GM12865 (cell line): ENCODE measurements around the gene CFAP74.

ENCODE experiments used
- DNase-seq: peaks from one replicate; pipeline ENCODE4 v3.0.0; 2010; ENCODE audit warnings: low read depth
- H3K4me3 ChIP-seq: 2 replicates; pipeline ENCODE4 v1.5.1; 2011; ENCODE audit warnings: mild to moderate bottlenecking, low read depth, low read length, control low read depth
- TF ChIP-seq, protein P1 (sequence below): IDR thresholded peaks from 2 replicates; pipeline ENCODE4 v1.5.1; 2011; ENCODE audit warnings: low read length, control low read depth, low read depth, inconsistent platforms; ENCODE audit not compliant: insufficient read depth; ENCODE audit errors: missing control alignments

Gene CFAP74

DNA sequence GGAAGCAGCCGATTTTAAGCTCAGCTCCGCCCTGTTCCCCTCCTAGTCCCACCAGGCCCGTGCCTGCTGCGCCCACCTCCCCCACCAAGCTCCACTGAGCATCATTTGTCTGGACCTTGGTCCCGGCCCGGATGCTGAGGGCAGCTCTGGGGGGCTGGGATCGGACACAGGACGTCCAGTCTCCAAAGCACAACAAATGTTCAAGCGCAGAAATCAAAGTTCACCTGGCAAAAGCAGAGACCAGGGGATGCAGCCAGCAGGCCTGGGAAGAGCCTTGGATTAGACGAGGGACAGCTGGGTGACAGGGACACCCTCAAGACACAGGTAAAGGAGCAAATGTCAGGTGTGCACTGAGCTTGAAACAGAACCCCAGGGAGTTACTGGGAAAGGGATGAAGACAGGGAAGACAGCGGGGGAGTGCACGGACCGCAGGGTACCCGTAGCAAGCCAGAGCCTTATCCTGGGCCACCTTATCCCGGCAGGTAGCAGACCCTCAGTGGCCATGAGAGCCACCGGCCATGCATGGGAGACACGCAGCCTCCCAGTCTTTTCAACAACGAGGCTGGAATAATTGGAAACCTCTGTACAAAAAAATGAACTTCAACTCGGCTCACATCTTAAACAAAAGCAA lies 62.3 kb downstream of the CFAP74 start:
- no peak overlapping the region for H3K4me3 ChIP-seq
- DNase-seq, result no peak
- TF ChIP-seq, protein P1, sequence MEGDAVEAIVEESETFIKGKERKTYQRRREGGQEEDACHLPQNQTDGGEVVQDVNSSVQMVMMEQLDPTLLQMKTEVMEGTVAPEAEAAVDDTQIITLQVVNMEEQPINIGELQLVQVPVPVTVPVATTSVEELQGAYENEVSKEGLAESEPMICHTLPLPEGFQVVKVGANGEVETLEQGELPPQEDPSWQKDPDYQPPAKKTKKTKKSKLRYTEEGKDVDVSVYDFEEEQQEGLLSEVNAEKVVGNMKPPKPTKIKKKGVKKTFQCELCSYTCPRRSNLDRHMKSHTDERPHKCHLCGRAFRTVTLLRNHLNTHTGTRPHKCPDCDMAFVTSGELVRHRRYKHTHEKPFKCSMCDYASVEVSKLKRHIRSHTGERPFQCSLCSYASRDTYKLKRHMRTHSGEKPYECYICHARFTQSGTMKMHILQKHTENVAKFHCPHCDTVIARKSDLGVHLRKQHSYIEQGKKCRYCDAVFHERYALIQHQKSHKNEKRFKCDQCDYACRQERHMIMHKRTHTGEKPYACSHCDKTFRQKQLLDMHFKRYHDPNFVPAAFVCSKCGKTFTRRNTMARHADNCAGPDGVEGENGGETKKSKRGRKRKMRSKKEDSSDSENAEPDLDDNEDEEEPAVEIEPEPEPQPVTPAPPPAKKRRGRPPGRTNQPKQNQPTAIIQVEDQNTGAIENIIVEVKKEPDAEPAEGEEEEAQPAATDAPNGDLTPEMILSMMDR, result no peak

DNA sequence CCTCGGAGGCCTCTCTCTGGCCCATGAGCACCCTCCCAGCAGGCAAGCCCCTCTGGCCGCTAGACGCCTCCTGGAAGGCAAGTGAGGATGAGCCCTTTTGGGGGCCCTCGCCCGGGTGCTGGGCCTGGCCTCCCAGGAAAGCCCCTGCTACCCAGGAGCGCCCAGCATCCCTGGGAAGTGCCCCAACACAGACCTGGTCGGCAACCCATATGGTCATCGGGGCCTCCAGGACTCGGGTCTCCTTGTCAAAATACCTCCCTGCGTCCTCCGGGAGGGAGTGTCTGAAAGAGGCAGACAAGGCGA lies 63.5 kb downstream of the CFAP74 start:
- no peak for DNase-seq
- no peak overlapping the region for H3K4me3 ChIP-seq
- TF ChIP-seq, protein P1, result no peak

DNA sequence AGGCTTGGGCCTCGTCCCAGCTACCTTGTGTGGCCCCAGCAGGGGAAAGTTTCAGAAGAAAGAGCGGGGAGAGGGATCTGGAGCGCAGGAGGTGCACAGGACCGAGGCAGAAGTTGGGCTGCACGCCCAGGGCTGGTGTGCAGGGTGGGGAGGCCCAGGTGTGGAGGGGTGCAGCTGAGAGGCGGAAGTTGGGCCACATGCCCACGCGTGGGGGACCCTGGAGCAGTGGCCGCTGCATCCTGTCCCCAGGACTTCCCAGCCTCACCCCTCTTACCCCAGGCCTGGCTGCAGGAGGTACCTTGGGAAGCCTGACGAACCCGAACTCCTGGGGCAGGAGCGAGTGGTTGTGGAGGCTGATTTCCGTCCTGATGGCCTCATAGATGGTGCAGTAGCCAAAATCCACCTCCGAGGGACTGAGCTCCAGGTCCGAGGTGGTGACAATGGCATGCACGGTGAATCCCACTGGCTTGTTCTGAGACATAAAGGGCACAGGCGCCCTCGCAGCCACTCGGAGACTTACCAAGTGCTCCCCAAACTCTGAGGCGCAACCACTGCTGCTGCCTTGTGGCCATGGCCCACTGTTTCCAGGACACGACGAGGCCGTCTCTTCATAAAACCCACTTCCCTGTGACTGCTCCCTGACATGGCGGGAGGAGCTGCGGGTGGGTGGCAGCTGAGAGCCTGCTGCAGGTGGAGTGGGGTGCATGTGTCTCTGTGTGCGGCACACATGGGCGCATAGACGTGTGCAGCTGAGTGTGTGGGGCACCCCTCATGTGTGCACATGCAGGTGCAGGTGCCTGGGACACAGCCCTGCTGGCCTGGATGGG lies 64.1 kb downstream of the CFAP74 start:
- TF ChIP-seq, protein P1, result no peak
- no peak for DNase-seq
- H3K4me3 ChIP-seq, result no peak overlapping the region

DNA sequence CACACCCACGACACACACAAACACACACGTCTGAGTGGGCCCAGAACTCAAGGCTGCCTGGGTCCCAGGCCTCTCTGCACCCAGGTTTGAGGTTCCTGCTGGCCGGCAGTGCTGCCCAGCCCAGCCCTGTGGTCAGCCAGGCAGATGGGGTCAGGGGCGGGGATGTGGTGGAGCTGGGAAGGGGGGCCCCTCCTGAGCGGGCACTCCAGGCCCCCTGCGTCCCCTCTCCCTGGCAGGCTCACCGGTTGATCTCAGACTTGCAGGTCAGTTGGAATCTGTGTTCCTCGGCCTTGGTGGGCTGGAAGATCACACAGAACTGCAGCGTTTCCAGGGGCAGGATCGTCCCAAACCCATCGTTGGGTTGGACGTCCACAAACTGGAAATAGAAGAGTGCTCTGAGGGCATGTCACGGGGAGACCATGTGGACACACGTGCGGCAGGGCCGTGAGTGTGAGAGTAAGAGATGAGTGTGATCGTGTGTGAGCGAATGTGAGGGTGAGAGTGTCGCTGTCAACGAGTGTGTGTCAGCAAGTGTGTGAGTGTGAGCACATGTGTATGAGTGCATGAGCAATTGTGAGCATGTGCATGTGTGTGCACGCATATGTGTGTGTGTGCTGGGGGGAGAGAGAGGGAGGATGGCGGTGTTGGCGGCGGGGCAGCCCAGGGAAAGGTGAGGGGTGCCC lies 64.8 kb downstream of the CFAP74 start:
- H3K4me3 ChIP-seq, result no peak overlapping the region
- no peak for DNase-seq
- TF ChIP-seq, protein P1, result no peak

DNA sequence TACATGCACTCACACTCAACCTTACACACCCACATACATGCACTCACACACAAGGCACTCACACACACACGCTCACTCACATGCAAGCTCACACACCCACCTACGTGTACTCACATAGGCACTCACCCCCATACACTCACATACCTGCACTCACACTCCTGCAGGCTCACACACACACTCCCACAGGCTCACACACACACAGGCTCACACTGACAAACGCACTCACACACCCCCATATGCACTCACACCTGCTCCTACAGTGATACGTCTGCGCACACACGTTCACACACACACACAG lies 65.4 kb downstream of the CFAP74 start:
- no peak for DNase-seq
- no peak overlapping the region for H3K4me3 ChIP-seq
- TF ChIP-seq, protein P1, result no peak

DNA sequence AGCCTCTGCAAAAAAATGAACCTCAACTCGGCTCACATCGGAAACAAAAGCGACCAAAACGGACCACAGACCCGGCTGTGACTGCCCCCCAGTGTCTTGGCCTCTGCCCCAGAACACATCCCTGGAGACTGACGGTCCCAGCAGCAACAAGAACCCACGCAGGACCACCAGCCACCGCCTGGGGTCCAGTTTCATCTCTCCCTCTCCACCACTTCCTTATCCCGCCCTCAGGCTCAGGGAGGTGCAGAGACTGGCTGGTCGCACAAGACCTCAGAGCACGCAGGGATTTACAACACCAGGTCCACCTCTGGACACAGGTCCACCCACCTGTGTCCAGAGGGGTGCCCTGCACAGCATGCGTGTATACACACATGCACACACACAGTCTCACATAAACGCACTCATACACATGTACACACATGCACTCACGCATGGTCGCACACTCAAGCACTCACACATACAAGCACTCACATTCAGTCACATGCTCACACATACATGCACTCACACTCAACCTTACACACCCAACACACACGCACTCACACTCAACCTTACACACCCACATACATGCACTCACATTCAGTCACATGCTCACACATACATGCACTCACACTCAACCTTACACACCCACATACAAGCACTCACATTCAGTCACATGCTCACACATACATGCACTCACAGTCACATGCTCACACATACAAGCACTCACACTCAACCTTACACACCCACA lies 65.9 kb downstream of the CFAP74 start:
- DNase-seq, result no peak
- TF ChIP-seq, protein P1, result no peak
- H3K4me3 ChIP-seq, result no peak overlapping the region
